PC-9 (cell line): ENCODE data around the gene ARHGAP18.

Source experiments
- EZH2 ChIP-seq: fragments of 200-600 bp; sonication (generic); IDR thresholded peaks from 2 replicates; pipeline ENCODE4 v1.8.0; 2017; ENCODE audit warnings: antibody characterized with exemption, low read depth
- TF ChIP-seq, protein P1 (sequence below): fragments of 200-600 bp; sonication (generic); conservative IDR thresholded peaks from 2 replicates; pipeline ENCODE4 v1.6.1; 2017; ENCODE audit warnings: mixed run types, antibody characterized with exemption, mild to moderate bottlenecking, moderate library complexity

DNA sequence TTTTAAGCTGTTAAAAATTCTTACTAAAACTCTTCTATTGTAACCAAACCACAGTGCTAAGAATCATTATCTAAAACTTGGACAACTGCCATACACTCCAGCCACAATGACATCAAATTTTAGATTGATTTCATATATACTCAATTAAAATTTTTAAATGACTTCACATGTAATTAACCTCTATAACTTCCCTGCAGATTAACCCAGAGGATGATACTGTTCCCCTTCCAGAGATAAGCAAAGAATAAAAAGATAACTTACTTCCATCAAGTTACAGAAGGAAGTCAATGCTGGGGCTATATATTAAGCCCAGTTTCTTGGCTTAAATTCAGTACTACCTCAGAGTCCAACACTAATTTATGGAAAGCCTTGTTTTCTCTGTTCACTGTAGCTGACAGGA, 71.3 kb downstream of the ARHGAP18 start:
- TF ChIP-seq, protein P1, sequence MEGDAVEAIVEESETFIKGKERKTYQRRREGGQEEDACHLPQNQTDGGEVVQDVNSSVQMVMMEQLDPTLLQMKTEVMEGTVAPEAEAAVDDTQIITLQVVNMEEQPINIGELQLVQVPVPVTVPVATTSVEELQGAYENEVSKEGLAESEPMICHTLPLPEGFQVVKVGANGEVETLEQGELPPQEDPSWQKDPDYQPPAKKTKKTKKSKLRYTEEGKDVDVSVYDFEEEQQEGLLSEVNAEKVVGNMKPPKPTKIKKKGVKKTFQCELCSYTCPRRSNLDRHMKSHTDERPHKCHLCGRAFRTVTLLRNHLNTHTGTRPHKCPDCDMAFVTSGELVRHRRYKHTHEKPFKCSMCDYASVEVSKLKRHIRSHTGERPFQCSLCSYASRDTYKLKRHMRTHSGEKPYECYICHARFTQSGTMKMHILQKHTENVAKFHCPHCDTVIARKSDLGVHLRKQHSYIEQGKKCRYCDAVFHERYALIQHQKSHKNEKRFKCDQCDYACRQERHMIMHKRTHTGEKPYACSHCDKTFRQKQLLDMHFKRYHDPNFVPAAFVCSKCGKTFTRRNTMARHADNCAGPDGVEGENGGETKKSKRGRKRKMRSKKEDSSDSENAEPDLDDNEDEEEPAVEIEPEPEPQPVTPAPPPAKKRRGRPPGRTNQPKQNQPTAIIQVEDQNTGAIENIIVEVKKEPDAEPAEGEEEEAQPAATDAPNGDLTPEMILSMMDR, result no peak
- no peak for TF ChIP-seq EZH2
